HepG2 (cell line): ENCODE measurements around the gene CLEC10A. TPM values are rescaled to one million over a fixed set of nuclear protein-coding genes. Genes with fewer than 3 reads are reported as not detected.
A peak's percentile ranks its signal among the peaks of the same experiment; 100 is the strongest.

Experiments
- CBFB ChIP-seq: sonication (generic); formaldehyde crosslinking; IDR thresholded peaks from 2 replicates; pipeline ENCODE4 v1.4.0; 2020; ENCODE audit warnings: missing genetic modification reagents
- HDAC2 ChIP-seq: sonication (generic); formaldehyde crosslinking; IDR thresholded peaks from 2 replicates; pipeline ENCODE4 v1.4.0; 2020; ENCODE audit warnings: missing genetic modification reagents
- MYC ChIP-seq: sonication (generic); formaldehyde crosslinking; IDR thresholded peaks from 2 replicates; pipeline ENCODE4 v1.9.0; 2021; ENCODE audit warnings: missing genetic modification reagents, borderline replicate concordance
- NFKBIZ ChIP-seq: IDR thresholded peaks from 2 replicates; pipeline ENCODE4 v1.6.1; 2018; ENCODE audit warnings: missing genetic modification reagents, missing compliant biosample characterization
- SIX1 ChIP-seq: sonication (generic); formaldehyde crosslinking; IDR thresholded peaks from 2 replicates; pipeline ENCODE4 v1.4.0; 2020; ENCODE audit warnings: missing genetic modification reagents, borderline replicate concordance
- ZNF329 ChIP-seq: sonication (generic); formaldehyde crosslinking; IDR thresholded peaks from 2 replicates; pipeline ENCODE4 v1.9.0; 2021; ENCODE audit warnings: low read depth, mild to moderate bottlenecking, missing genetic modification reagents
- ZNF496 ChIP-seq: sonication (generic); formaldehyde crosslinking; IDR thresholded peaks from 2 replicates; pipeline ENCODE4 v1.8.1; 2023; ENCODE audit warnings: mild to moderate bottlenecking, moderate library complexity, missing genetic modification reagents; ENCODE audit not compliant: insufficient replicate concordance
- ZNF776 ChIP-seq: sonication (generic); formaldehyde crosslinking; IDR thresholded peaks from 2 replicates; pipeline ENCODE4 v1.4.0; 2020; ENCODE audit warnings: mild to moderate bottlenecking, missing genetic modification reagents
- polyA plus RNA-seq, 8 experiments: library from polyadenylated mRNA; depleted of rRNA in 3 of 8; stranded (reverse) in 7 of 8; unstranded in 1 of 8; fragments of >200 nt; fragmentation: Illumina TruSeq in 4 of 8; extraction: Trizol in 4 of 8; gene quantifications; 2 replicates each; pipeline versions ENCODE4 v1.2.1 to v1.2.3, GENCODE V29; 2011 to 2016; ENCODE audit warnings: low read depth in 4 of 8, missing spikeins in 1 of 8, mixed read lengths in 1 of 8; ENCODE audit not compliant: insufficient read depth in 1 of 8
- total RNA-seq, 5 experiments: library from RNA; depleted of rRNA; stranded (reverse); fragments of >200 nt; fragmentation: Illumina TruSeq; extraction: Trizol; gene quantifications; 2 replicates each; pipeline ENCODE4 v1.2.3, GENCODE V29; 2016; ENCODE audit warnings: low read depth in 1 of 5
- TF ChIP-seq, protein P1 (sequence below), 2 experiments: fragments of 450-650 bp in 1 of 2; sonication (generic) in 1 of 2; formaldehyde crosslinking in 1 of 2; IDR thresholded peaks; 2 replicates each; pipeline versions ENCODE4 v1.6.1 to v1.8.0; 2016 to 2022; ENCODE audit warnings: antibody characterized with exemption in 1 of 2, mild to moderate bottlenecking in 1 of 2, missing genetic modification reagents in 1 of 2
- TF ChIP-seq, protein P2 (sequence below): sonication (generic); formaldehyde crosslinking; IDR thresholded peaks from 2 replicates; pipeline ENCODE4 v1.9.0; 2022; ENCODE audit warnings: low read depth, missing genetic modification reagents
- TF ChIP-seq, protein P3 (sequence below): sonication (generic); formaldehyde crosslinking; IDR thresholded peaks from 2 replicates; pipeline ENCODE4 v1.4.0; 2020; ENCODE audit warnings: missing genetic modification reagents
- TF ChIP-seq, protein P4 (sequence below): IDR thresholded peaks from 2 replicates; pipeline ENCODE4 v1.6.1; 2016; ENCODE audit warnings: low read depth, borderline replicate concordance

Gene CLEC10A
- total and polyA plus RNA-seq, 2 of the 13 experiments (the other 11 are each of a cell fraction or from before 2014, with no cell fraction given): 0.33 TPM; not detected in 1

DNA sequence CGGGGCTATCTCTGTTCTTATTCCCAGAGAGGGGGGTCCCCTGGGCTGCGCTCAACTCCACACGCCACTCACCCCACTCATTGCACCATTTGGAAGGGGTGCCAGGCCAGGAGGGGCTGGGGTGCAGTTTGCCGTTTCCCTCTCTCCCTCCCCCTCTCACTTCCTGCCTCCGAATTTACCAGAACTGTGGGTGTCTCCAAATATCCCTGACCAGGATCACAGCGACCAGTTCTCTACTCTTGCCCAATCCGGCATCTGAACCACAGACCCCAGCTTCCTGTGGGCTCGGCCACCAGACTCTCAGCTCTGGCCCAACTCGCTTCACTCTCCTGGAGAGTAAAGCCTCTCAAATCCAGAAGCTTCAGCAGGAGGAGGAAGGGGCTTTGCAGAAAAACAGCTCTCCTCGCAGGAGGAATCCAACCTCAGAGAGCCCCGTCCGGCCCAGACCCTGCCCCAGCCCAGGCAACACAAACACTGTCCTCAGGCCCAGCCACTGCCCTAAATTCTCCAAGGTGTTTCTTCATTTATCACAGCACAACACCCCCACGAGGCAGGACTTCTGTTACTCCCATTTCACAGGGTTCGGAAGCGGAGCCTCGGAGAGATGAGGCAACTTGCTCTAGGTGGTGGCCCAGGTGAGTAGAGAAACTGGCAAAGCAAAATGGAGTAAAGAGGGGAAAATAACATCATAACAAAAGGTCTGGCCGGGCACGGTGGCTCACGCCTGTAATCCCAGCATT lies 35.0 kb upstream of the CLEC10A start (continued):
- TF ChIP-seq, protein P1, sequence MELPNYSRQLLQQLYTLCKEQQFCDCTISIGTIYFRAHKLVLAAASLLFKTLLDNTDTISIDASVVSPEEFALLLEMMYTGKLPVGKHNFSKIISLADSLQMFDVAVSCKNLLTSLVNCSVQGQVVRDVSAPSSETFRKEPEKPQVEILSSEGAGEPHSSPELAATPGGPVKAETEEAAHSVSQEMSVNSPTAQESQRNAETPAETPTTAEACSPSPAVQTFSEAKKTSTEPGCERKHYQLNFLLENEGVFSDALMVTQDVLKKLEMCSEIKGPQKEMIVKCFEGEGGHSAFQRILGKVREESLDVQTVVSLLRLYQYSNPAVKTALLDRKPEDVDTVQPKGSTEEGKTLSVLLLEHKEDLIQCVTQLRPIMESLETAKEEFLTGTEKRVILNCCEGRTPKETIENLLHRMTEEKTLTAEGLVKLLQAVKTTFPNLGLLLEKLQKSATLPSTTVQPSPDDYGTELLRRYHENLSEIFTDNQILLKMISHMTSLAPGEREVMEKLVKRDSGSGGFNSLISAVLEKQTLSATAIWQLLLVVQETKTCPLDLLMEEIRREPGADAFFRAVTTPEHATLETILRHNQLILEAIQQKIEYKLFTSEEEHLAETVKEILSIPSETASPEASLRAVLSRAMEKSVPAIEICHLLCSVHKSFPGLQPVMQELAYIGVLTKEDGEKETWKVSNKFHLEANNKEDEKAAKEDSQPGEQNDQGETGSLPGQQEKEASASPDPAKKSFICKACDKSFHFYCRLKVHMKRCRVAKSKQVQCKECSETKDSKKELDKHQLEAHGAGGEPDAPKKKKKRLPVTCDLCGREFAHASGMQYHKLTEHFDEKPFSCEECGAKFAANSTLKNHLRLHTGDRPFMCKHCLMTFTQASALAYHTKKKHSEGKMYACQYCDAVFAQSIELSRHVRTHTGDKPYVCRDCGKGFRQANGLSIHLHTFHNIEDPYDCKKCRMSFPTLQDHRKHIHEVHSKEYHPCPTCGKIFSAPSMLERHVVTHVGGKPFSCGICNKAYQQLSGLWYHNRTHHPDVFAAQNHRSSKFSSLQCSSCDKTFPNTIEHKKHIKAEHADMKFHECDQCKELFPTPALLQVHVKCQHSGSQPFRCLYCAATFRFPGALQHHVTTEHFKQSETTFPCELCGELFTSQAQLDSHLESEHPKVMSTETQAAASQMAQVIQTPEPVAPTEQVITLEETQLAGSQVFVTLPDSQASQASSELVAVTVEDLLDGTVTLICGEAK (IDR thresholded peaks at IDR 0.05): no peak
- TF ChIP-seq, protein P1 (CRISPR knock-in tag; IDR thresholded peaks at IDR 0.05): 0 out of 2 replicates have a peak, but pooled peaks have one; percentile 60
- TF ChIP-seq, protein P2, sequence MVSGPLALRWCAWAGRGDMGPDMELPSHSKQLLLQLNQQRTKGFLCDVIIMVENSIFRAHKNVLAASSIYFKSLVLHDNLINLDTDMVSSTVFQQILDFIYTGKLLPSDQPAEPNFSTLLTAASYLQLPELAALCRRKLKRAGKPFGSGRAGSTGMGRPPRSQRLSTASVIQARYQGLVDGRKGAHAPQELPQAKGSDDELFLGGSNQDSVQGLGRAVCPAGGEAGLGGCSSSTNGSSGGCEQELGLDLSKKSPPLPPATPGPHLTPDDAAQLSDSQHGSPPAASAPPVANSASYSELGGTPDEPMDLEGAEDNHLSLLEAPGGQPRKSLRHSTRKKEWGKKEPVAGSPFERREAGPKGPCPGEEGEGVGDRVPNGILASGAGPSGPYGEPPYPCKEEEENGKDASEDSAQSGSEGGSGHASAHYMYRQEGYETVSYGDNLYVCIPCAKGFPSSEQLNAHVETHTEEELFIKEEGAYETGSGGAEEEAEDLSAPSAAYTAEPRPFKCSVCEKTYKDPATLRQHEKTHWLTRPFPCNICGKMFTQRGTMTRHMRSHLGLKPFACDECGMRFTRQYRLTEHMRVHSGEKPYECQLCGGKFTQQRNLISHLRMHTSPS (CRISPR knock-in tag): peak; percentile 48; the same call in 1 of the 2 replicates
- TF ChIP-seq ZNF776 (CRISPR knock-in tag) (no peak), HDAC2 (CRISPR knock-in tag) (no peak; the same call in none of the 2 replicates), ZNF496 (no peak), ZNF329 (CRISPR knock-in tag) (no peak), NFKBIZ (CRISPR knock-in tag) (0 out of 2 replicates have a peak, but pooled peaks have one; percentile 19), CBFB (CRISPR knock-in tag) (0 out of 2 replicates have a peak, but pooled peaks have one; percentile 11), MYC (CRISPR knock-in tag) (0 out of 2 replicates have a peak, but pooled peaks have one; percentile 13), SIX1 (CRISPR knock-in tag) (no peak)
- TF ChIP-seq, protein P3, sequence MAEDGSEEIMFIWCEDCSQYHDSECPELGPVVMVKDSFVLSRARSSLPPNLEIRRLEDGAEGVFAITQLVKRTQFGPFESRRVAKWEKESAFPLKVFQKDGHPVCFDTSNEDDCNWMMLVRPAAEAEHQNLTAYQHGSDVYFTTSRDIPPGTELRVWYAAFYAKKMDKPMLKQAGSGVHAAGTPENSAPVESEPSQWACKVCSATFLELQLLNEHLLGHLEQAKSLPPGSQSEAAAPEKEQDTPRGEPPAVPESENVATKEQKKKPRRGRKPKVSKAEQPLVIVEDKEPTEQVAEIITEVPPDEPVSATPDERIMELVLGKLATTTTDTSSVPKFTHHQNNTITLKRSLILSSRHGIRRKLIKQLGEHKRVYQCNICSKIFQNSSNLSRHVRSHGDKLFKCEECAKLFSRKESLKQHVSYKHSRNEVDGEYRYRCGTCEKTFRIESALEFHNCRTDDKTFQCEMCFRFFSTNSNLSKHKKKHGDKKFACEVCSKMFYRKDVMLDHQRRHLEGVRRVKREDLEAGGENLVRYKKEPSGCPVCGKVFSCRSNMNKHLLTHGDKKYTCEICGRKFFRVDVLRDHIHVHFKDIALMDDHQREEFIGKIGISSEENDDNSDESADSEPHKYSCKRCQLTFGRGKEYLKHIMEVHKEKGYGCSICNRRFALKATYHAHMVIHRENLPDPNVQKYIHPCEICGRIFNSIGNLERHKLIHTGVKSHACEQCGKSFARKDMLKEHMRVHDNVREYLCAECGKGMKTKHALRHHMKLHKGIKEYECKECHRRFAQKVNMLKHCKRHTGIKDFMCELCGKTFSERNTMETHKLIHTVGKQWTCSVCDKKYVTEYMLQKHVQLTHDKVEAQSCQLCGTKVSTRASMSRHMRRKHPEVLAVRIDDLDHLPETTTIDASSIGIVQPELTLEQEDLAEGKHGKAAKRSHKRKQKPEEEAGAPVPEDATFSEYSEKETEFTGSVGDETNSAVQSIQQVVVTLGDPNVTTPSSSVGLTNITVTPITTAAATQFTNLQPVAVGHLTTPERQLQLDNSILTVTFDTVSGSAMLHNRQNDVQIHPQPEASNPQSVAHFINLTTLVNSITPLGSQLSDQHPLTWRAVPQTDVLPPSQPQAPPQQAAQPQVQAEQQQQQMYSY: 0 out of 2 replicates have a peak, but pooled peaks have one; percentile 21
- TF ChIP-seq, protein P4, sequence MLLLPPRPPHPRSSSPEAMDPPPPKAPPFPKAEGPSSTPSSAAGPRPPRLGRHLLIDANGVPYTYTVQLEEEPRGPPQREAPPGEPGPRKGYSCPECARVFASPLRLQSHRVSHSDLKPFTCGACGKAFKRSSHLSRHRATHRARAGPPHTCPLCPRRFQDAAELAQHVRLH (CRISPR knock-in tag): no peak
